PC-9 (cell line): ENCODE measurements around the gene SH3BP4. TPM values are rescaled to one million over a fixed set of nuclear protein-coding genes. Genes with fewer than 3 reads are reported as not detected.

ENCODE experiments used
- BruUV-seq: library from RNA; stranded (reverse); fragments of 400-500 nt; replicated peaks from 2 replicates; lab custom pipeline; 2021; lab: Mats Ljungman, UMichigan
- CTCF ChIA-PET: fragments of 300-600 bp; sonication (Branson Sonifier 250); formaldehyde crosslinking; loops from one replicate; lab custom pipeline; 2022; ENCODE audit warnings: antibody characterized with exemption; lab: Charles Lee
- POLR2A ChIA-PET: fragments of 300-600 bp; sonication (Branson Sonifier 250); formaldehyde crosslinking; loops from one replicate; lab custom pipeline; 2022; ENCODE audit warnings: antibody characterized with exemption; ENCODE audit not compliant: unreplicated experiment; lab: Charles Lee
- DNase-seq, 2 experiments: peaks; one replicate each; pipeline versions ENCODE4 v3.0.0 to v3.0.0-alpha.2; 2015 to 2022; ENCODE audit warnings: mixed read lengths in 1 of 2
- H2AFZ ChIP-seq: fragments of 200-600 bp; sonication (generic); 2 replicates; pipeline ENCODE4 v1.8.1; 2017; ENCODE audit warnings: antibody characterized with exemption
- H3F3A ChIP-seq: fragments of 200-600 bp; sonication (generic); 2 replicates; pipeline ENCODE4 v1.8.1; 2017; ENCODE audit warnings: antibody characterized with exemption, mild to moderate bottlenecking, low read depth; ENCODE audit not compliant: insufficient read depth
- H3K27ac ChIP-seq: fragments of 200-600 bp; sonication (generic); 2 replicates; pipeline ENCODE4 v1.6.1; 2016; ENCODE audit warnings: mixed run types
- H3K27me3 ChIP-seq: fragments of 200-600 bp; sonication (generic); 2 replicates; pipeline ENCODE4 v1.6.1; 2016; ENCODE audit warnings: low read depth, mixed run types; ENCODE audit not compliant: insufficient read depth
- H3K36me3 ChIP-seq: fragments of 200-600 bp; sonication (generic); 2 replicates; pipeline ENCODE4 v1.6.1; 2016; ENCODE audit warnings: low read depth, mixed run types
- H3K4me1 ChIP-seq: fragments of 200-600 bp; sonication (generic); replicated peaks from 2 replicates; pipeline ENCODE4 v1.6.1; 2016; ENCODE audit warnings: mixed run types; ENCODE audit not compliant: insufficient read depth
- H3K4me2 ChIP-seq: fragments of 200-600 bp; sonication (generic); 2 replicates; pipeline ENCODE4 v1.6.1; 2017; ENCODE audit warnings: mixed run types
- H3K4me3 ChIP-seq: fragments of 200-600 bp; sonication (generic); 2 replicates; pipeline ENCODE4 v1.6.1; 2016; ENCODE audit warnings: mixed run types
- H3K79me2 ChIP-seq: fragments of 200-600 bp; sonication (generic); 2 replicates; pipeline ENCODE4 v1.6.1; 2017; ENCODE audit warnings: low read depth, mixed run types
- H3K9me2 ChIP-seq: fragments of 200-600 bp; sonication (generic); 2 replicates; pipeline ENCODE4 v1.8.1; 2017; ENCODE audit warnings: mild to moderate bottlenecking; ENCODE audit not compliant: insufficient read depth
- H3K9me3 ChIP-seq: fragments of 200-600 bp; sonication (generic); 2 replicates; pipeline ENCODE4 v1.8.1; 2016; ENCODE audit warnings: low read depth; ENCODE audit not compliant: insufficient read depth
- H4K20me1 ChIP-seq: fragments of 200-600 bp; sonication (generic); 2 replicates; pipeline ENCODE4 v1.8.1; 2017; ENCODE audit not compliant: insufficient read depth
- CTCF ChIP-seq: fragments of 200-600 bp; sonication (generic); conservative IDR thresholded peaks from 2 replicates; pipeline ENCODE4 v1.6.1; 2017; ENCODE audit warnings: mixed run types, antibody characterized with exemption, mild to moderate bottlenecking, moderate library complexity
- EZH2 ChIP-seq: fragments of 200-600 bp; sonication (generic); IDR thresholded peaks from 2 replicates; pipeline ENCODE4 v1.8.0; 2017; ENCODE audit warnings: antibody characterized with exemption, low read depth
- intact Hi-C: fragments of 100-400 bp; cut with micrococcal nuclease; formaldehyde crosslinking; loops from one replicate; pipeline ENCODE4 v1.10.0; 2022; ENCODE audit not compliant: unreplicated experiment
- total RNA-seq: library from RNA; stranded (reverse); gene quantifications from 2 replicates; pipeline ENCODE4 v1.2.3, GENCODE V29; 2021

The SH3BP4 gene
- total RNA-seq, 1 experiment from 2014 or later, result 131 TPM

GRCh38 chr2:234905547-234906265 is 46.1 kb upstream of the SH3BP4 start:
- H3K27ac ChIP-seq, result no peak overlapping the region
- peak in 1 of 2 experiments; percentile 10 for DNase-seq
- intact Hi-C loops, result no loop called here
- H3K27me3 ChIP-seq, result no peaks in the 10 kb centered on the region
- peaks cover 3% of the 10 kb centered on the region; the same call in 1 of the 2 replicates for H3K4me1 ChIP-seq
- no peaks in the 10 kb centered on the region for H3K9me2 ChIP-seq
- H3K9me3 ChIP-seq, result no peaks in the 10 kb centered on the region
- no peak overlapping the region for H3K4me2 ChIP-seq
- no peaks in the 10 kb centered on the region for H3K79me2 ChIP-seq
- H3K4me3 ChIP-seq, result no peak overlapping the region
- TF ChIP-seq EZH2, result no peak
- no peak for TF ChIP-seq CTCF
- H2AFZ ChIP-seq, result no peak overlapping the region
- CTCF ChIA-PET, result no interaction called here
- no TSS peak for BruUV-seq
- no peaks in the 10 kb centered on the region for H4K20me1 ChIP-seq
- no peaks in the 10 kb centered on the region for H3F3A ChIP-seq
- POLR2A ChIA-PET, result no interaction called here
- no peaks in the 10 kb centered on the region for H3K36me3 ChIP-seq

GRCh38 chr2:234910186-234910679 is 41.6 kb upstream of the SH3BP4 start:
- Histone ChIP-seq H3K9me3 (no peaks in the 10 kb centered on the region), H2AFZ (no peak overlapping the region), H3K9me2 (no peaks in the 10 kb centered on the region), H3F3A (peaks cover 4% of the 10 kb centered on the region), H3K4me2 (no peak overlapping the region), H4K20me1 (no peaks in the 10 kb centered on the region), H3K79me2 (no peaks in the 10 kb centered on the region), H3K36me3 (no peaks in the 10 kb centered on the region), H3K4me1 (peaks cover 17% of the 10 kb centered on the region), H3K27ac (no peak overlapping the region), H3K4me3 (no peak overlapping the region), H3K27me3 (no peaks in the 10 kb centered on the region)
- no peak for TF ChIP-seq CTCF
- no peak for TF ChIP-seq EZH2
- ChIA-PET CTCF (no interaction called here), POLR2A (interaction anchor here (0.6 to 0.7 kb wide), 2 partner anchors 55 to 394 kb away, joined by 3 read pairs; no protein-coding TSS in a partner anchor)
- DNase-seq, result no peak
- BruUV-seq, result no TSS peak
- intact Hi-C loops, result no loop called here

GRCh38 chr2:234911271-234911670 is 40.5 kb upstream of the SH3BP4 start:
- peaks cover 17% of the 10 kb centered on the region for H3K4me1 ChIP-seq
- CTCF ChIA-PET, result interaction anchor here (0.8 kb wide), 1 partner anchor 196 kb away, joined by 3 read pairs; no protein-coding TSS in a partner anchor
- H3K79me2 ChIP-seq, result no peaks in the 10 kb centered on the region
- no peaks in the 10 kb centered on the region for H3K27me3 ChIP-seq
- H3F3A ChIP-seq, result peaks cover 4% of the 10 kb centered on the region
- BruUV-seq, result no TSS peak
- H3K27ac ChIP-seq, result no peak overlapping the region
- DNase-seq, result peak; percentile 75 to 89
- H3K9me2 ChIP-seq, result no peaks in the 10 kb centered on the region
- H2AFZ ChIP-seq, result no peak overlapping the region
- no peaks in the 10 kb centered on the region for H3K36me3 ChIP-seq
- H3K4me3 ChIP-seq, result no peak overlapping the region
- POLR2A ChIA-PET, result interaction anchor here (0.5 to 0.7 kb wide), 3 partner anchors 28 to 188 kb away, joined by 3 to 8 read pairs (median 3); partner anchors contain the start of gene SH3BP4
- H3K9me3 ChIP-seq, result no peaks in the 10 kb centered on the region
- no peaks in the 10 kb centered on the region for H4K20me1 ChIP-seq
- intact Hi-C loops, result no loop called here
- TF ChIP-seq CTCF (no peak), EZH2 (no peak)
- H3K4me2 ChIP-seq, result 0 out of 2 replicates have a peak overlapping the region, but pooled peaks have one; percentile 8
